Right renal cortex interstitium (tissue), 3 donors: ENCODE results near the gene TXNDC17. TPM values are rescaled to one million over a fixed set of nuclear protein-coding genes. Genes with fewer than 3 reads are reported as not detected.
A peak's percentile ranks its signal among the peaks of the same experiment; 100 is the strongest.
"Not testable (repeated sequence)": the region's sequence is repeated elsewhere in the genome, so short reads cannot be mapped to it uniquely, and the experiment has no call there.

Source experiments
- DNase-seq, 3 donors: peaks; one replicate each; pipeline ENCODE4 v3.0.0-alpha.2; 2013; ENCODE audit warnings: low read depth in 3 of 3, low spot score in 2 of 3
- polyA plus RNA-seq, 3 donors: library from polyadenylated mRNA; unstranded; fragments of 120-200 nt; gene quantifications; one replicate each; pipeline ENCODE4 v1.2.1, GENCODE V29; 2013; ENCODE audit not compliant: insufficient read length in 3 of 3

Gene TXNDC17
- polyA plus RNA-seq, 3 donors: 86.9 to 98.5 (median 95.4) TPM

DNA sequence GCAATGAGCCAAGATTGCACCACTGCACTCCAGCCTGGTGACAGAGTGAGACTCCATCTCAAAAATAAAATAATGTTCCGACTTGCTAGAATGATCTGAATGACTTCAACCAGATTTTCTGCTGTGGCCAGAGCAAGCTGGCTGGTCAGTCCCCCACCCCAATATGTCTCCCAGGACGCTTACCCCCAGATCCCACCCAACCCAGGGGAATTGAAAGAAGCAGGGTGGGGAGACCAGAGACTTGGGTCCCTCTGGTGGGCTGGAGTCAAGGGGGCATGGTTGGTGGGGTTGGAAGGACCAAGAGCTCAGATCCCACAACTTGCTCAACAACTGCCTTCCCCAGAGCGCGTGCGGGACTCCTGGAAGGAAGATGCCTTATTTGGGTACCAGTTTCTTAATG lies 17.6 kb downstream of the TXNDC17 start:
- DNase-seq: not testable (repeated sequence)

DNA sequence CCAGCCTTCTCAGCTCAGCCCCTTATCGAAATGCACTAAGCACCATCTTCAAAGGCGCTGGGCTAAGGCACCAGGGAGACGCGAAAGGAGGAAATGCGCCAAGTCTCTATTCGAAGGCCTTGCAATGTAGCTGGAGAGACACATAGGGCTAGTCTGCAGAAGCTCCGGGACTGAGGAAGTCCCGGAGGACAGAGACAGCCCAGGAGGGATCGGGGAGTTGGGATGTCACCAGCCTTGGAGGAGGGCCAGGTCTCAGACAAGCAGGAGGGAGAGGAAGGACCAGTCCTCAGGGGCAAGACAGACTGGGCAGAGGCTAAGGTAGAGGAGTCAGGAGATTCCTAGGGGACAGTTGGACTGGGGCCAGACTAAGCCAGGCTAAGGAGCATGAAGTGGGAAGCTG lies 19.2 kb downstream of the TXNDC17 start:
- no peak for DNase-seq

DNA sequence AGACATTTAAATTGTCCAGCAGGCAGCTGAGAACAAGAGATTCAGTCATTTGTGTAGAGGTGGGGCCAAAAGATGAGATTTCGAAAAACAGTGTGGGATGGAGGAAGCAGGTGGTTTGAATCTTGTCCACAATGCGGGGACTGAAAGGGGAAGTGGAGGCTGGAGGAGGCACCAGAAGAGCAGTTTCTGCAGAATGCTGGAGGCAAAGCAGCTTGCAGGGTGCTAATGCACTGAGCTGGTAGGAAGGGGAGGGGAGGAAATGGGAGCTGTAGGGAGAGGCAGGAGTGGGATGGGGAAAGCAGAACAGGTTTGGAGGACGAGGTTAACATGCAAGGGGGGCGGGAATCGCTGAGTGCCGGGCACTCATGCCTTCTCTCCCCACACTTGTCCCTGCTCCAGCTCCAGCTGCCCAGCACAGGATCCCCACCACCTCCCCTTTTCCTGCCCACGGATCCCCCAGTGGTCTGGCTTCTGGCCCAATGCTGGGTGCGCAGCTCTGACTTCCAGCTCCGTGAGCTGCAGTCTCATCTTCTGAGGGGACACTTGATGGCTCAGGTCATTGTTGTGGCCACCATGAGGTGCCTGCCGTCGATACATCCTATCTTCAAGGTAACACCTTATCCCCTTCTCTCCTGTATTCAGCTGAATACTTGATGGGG lies 20.1 kb downstream of the TXNDC17 start:
- no peak for DNase-seq

DNA sequence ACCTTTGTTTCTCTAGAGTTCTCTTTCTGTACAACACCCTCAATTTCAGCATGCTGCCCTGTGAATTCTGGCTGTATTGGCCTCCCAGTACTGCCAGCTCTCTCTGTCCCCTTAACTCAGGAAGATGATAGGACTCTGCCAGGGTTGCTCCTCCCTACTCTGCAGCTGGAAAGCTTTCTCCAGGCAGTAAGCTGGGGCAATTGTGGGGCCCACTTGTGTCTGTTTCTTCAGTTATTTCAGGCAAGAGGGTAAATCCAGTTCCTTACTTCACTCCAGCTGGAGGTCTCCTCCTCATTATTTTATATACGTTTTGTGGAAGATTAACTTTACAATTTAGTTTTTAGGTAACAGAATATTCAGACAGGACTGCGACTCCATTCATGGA lies 20.6 kb downstream of the TXNDC17 start:
- no peak for DNase-seq

DNA sequence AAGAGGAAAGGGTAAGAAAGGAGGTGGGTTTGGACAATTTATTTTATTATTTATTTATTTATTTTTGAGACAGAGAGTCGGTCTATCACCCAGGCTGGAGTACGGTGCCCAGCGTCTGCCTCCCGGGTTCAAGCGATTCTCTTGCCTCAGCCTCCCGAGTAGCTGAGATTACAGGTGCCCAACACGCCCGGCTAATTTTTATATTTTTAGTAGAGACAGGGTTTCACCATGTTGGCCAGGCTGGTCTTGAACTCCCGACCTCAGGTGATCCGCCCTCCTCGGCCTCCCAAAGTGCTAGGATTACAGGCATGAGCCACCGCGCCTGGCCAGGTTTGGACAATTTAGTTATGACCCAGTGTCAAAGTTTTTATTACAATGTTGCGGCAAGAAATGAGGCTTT lies 22.3 kb downstream of the TXNDC17 start:
- DNase-seq: not testable (repeated sequence)

DNA sequence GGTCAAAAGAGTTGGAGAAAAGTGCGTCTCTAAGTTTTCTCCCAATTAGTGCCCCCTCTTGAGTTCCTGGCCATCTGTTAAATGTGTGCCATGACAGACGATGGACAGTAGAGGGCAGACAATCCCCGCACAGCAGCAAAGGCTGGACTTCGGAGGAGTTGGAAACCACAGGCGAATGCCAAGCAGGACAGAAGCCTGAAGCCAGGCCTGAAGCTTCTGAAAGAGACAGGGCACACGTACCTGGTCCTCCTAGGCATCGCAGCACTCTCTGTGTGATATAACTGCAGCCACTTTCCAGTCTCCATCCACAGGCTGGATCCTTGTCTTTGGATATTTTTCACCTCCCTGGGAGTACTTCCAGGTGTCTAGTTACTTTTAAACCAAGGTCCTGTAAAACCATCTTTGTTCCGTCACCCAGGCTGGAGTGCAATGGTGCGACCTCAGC lies 25.2 kb downstream of the TXNDC17 start:
- peak in 1 of 3 donors; percentile 63 for DNase-seq

DNA sequence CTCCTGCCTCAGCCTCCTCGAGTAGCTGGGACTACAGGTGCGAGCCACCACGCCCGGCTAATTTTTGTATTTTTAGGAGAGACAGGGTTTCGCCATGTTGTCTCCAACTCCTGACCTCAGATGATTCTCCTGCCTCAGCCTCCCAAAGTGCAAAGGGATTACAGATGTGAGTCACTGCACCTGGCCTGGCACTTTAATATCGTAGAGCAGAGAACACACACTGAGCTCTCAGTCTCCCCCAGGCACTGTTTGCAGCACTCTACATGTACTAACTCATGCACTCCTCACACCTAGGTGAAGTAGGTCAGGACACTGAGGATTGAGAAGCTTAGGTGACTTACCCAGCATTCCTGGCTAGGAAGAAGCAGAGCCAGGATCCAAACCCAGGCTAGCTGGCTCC lies 25.7 kb downstream of the TXNDC17 start:
- no peak for DNase-seq

DNA sequence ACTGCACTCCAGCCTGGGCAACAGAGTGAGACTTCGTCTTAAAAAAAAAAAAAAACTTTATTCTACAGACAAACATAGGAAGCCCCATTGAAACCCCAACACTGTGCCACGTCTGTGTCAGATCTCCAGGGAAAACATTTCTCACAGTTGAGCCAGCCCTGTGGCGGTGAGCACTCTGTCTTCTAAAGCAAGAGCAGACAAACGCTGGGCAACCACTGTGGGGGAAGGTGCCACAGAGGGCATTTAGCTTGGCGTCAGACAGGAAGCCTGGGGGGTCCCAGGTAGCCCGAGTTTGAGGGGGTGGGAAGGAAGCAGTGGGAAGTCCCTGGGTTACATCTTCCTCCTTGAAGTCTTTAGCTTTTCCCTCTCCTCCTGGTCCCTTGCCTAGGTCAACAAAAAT lies 26.7 kb downstream of the TXNDC17 start:
- no peak for DNase-seq

DNA sequence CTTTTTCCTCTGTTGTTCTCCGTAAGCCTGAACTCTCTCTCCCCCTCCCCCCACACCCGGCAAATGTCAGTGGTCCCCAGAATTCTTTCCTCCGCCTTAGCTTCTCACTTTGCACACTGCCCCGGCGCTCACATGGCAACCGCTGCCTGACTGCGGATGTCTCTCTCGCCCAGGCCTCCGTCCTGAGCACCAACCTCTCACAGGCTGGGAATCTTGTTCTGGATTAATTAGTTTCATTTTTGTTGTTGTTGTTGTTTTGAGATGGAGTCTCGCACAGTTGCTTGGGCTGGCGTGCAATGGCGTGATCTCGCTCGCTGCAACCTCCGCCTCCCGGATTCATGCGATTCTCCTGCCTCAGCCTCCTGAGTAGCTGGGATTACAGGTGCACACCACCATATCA lies 27.4 kb downstream of the TXNDC17 start:
- no peak for DNase-seq

DNA sequence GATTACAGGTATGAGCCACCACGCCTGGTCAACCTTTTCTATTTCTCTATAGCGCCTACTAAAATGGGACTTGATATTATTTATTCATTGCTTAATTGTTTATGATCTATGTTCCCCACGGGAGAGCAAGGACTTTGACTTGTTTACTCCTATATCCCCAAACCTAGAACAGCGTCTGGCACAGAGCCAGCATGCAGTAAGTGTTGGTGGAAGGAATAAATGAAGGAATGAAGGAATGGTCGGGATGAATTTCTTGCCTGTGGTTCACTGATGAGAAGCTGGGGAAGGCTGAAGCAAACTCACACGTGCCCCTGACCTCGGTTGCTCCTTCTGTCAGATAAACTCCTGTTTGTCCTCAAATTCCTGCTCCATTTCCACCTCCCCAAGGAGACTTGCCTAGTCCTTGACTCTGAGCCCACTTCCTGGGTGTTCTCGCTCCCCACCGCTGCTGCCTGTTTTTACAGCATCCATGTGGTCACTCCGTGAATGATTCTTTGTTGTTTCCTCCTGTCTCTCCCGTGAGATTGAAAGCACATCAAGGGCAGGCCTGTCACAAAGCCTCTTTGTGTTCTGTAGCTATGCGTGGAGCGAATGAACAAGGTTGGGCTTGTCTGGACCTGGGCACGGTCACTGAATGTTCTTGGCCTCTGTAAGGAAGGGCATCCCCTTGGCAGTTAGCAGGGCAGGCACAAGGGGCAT lies 28.0 kb downstream of the TXNDC17 start:
- DNase-seq: no peak

DNA sequence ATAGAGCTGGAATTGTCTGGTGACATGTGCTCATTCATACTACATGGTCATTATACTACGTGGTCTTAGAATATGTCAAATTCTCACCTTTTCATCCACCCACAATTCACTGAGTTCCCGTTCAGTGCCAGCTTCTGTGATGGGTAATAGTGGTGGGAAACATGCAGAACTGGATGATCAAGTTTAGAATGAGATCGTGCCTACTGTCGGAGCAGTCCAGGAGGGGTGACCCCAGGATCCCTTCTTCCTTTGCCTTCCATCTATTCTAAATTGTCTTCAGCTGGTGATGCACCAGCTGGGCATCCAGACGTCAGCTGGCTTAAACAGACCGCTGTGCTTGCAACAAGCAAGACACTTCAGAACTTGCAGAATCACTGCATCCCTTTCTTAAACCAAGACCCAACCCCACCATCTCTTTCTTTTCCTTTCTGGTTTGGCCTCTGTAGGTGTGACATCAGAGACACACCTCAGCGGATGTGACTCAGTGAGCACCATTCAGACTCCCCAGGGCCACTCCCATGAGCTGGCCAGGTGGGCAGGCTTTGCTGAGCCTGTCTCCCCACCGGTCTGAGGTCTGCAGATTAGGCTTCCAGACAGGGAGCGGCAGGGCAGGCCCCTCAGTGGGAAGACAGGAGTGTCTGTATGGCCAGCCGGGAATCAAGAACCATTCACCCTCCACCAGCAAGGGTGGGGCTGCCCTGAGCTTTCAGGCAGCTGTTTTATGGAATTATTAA lies 28.8 kb downstream of the TXNDC17 start:
- DNase-seq: no peak

DNA sequence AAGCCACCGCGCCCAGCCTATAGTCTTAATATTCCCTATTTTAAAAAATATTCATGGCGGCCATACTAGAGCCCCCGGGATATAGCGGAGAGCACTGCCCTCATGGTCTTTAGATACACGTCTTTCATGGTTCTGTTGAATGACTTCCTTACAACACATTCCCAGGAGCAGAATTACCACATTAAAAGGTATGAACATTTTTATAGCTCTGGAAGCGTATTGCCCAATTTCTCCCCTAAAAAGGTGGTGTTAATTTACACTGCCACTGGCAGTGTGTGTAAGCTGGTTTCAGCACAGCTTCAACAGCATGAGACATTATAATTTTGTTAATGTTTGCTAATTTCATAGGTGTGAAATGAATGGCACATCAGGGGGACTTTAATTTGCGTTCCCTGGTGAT lies 29.7 kb downstream of the TXNDC17 start:
- DNase-seq: no peak

DNA sequence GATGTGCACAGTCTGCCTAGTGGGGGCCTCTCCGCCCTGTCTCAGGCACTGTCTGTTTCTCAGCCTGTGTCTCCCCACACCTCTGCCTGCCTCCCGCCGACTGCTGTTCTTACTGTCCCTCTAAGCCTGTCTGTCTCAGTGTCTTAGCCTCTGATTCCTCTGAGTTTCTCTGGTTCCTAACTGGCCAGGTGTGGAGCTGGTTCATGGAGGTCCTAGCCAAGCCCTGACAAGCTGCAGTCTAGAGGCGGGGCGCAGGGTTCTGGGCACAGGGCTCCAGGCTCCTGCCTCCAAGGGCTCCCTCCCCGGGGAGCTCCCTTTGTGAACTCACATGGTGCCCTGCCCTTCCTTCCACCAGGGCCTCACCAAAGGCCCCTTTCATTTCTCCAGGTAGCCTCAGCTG lies 30.1 kb downstream of the TXNDC17 start:
- DNase-seq: no peak

DNA sequence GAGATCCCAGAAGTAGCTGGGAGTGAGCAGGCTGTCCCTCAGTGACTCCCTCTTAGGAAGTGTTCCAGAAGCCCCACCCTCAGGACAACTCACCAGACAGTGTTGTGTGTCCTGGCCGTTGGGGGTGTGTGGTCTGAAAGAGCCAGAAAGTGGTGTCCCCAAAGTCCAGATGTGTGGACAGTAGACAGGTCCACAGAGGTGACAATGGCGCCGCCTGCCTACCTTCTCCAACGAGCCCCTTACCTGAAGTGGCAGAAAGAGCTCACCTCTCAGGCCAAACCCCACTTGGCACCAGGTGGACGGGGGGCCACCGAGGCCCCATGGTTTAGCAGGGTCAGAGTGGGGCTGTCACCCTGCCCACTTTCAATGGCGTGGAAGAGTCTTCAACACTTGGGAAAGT lies 30.6 kb downstream of the TXNDC17 start:
- no peak for DNase-seq

DNA sequence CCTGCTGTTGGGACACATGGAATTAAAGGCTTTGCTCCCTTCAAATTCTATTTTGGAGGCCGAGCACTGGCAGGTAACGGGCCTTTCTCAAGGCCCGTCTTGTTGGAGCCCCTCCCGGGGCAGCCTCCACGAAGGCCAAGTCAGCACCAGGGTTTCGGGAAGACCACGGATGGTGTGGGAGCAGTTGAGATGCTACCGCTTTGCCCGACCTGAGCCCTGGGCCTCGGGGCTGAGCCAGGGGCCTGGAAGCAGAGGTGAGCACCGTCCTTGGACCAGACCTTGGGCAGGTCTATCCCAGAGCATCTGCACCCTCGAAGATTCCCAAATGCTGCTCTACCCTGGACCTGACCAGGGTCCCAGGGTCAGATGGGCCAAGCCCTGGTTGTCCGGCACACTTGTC lies 33.7 kb downstream of the TXNDC17 start:
- no peak for DNase-seq

DNA sequence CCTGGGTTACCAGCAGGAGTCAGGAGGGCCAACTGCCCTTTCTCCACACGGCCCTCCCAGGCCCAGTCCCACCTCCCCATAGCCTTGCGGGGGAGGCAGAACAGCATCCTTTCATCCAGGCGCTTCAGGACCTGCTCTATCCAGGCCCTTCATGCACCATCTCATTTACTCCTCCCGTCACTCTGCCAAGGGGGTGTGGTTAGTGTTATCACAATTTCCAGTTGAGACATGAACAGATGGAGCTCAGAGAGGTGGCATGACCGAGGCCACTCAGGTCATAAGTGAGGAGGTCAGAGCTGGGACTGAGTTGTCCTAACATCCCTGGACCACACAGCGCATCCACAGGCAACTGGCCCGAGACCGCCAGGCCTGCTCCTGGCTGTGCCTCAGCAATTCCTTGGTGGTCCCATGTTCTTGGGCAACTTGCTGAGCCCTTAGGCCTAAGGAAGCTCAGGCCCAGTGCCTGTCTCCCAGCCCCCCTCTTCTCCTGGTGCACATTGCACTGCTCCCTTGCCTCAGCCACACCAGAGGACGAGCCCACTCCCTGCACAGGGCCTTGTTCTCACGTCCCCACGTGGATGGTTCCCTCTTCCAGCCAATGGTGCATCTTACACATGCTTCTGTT lies 34.5 kb downstream of the TXNDC17 start:
- DNase-seq: no peak

DNA sequence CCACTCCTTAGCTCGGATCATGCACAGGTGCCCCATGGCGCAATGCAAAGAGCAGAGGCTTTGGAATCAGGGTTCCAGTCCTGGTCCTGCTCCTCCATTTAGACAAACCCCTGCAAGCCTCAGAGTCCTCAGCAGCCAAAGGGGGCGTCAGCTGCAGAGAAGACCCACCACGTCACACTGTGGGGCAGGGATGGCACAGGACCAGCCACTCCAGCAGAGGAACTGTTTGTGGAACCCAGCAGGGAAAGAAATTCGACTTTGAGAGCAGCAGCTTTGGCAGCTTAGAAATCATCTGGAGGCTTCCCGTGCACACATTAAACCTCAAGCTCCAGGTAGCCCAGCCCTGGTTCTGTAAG lies 35.9 kb downstream of the TXNDC17 start:
- DNase-seq: no peak

DNA sequence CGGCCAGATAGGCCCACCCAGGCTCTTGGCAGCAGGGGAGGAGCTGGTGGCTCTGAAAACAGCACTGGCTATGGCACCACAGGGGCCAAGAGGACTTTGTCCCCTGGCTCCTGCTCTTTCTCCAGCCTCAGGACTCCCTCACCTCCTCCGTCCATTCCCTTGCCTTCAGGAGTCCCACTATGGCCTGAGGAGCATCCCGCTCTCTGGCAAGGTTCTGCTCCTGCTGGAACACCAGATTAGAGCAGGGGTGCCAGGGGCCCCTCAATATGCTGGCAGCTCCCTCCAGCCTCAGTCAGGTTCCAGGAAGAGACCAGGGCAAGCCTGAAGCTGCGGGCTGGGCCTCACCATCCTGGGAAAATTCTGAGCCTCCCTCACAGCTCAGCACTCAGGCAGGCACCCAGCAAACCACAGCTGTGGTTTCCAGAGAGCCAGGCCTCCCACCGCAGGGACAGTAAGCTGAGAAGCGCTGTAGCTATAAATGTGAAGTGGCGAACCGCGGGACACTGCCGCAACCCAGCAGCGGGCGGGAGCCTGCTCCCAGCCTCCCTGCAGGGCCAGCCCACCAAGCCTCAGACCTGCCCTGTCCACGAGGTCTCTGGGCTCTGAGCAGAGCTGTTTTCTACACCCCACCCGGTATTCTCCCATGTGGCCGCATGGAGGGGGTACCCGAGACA lies 36.4 kb downstream of the TXNDC17 start:
- no peak for DNase-seq

DNA sequence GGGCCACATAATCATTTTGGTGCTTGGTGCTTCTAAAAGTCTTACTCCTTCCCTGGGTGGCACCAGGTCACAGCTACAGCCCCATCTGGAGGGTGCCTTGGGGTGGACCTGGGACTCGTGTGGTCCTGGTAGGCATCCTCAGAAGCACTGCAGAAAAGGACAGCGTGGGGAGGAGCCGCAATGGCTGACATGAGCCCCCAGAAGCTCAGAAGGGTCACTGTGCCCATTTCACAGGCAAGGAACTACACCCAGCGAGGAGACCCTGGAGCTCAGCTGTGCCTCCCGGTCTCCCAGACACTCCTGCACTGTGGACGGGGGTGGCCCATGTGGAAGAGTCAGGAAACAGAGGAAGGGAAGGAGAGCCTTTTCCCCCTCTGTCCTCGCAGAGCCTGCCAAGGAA lies 37.1 kb downstream of the TXNDC17 start:
- DNase-seq: no peak

DNA sequence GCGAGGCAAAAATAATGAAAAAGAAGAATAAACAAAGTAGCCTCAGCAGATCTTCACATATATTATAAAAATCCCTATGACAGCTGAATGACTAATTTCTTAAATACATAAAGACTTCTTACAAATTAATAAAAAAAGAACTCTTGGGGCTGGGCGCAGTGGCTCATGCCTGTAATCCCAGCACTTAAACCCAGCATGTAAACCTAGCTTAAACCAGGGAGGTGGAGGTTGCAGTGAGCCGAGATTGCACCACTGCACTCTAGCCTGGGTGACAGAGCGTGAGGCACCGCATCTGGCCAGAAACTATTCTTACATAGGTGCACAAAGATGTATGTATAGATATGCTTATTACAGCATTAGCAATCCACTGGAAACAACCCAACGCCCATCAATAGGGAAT lies 38.4 kb downstream of the TXNDC17 start:
- no peak for DNase-seq

DNA sequence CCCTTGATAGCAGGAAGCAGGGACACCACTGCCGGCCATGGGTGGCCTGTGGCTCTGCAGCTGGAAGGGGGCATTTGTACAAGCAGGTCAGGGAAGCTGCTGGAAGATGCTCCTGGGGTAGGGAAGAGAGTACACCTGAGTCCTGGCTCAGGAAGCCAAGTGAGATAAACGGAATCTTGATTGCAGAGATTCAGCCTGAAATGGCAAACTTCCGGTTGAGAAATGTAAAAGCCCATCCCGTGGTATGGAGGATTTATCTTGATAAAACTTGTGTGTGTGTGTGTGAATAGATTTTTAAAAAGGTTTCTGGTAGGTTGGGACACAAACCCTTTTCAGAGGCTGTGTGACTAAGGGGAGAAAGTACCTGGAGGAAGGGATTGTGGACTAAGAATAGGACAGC lies 40.3 kb downstream of the TXNDC17 start:
- no peak for DNase-seq
